ENCODE results near the gene CCL2. TPM values are rescaled to one million over a fixed set of nuclear protein-coding genes. Genes with fewer than 3 reads are reported as not detected.

CCL2 gene
- total RNA-seq: 15.9 and 53.9 TPM in 2 replicates

GRCh38 chr17:34254651-34255380, at the start of gene CCL2:
Gene CCL2 (plus strand): TSS chr17:34255285. CDS start chr17:34255350, 65 bp downstream.

GRCh38 chr17:34269969-34270368, 14.9 kb downstream of the CCL2 start, which contains the start of gene CCL7:
Gene CCL7 (plus strand): TSS chr17:34270221. CDS start chr17:34270291, 70 bp downstream.

GRCh38 chr17:34285286-34285792, 30.3 kb downstream of the CCL2 start, which contains the start of gene CCL11:
Gene CCL11 (plus strand): TSS chr17:34285742. CDS start chr17:34285809, 67 bp downstream.

Other genes starting within 250 kb of the CCL2 start
- gene CCL7, start 14.9 kb downstream of the CCL2 start, total RNA-seq: 0.09 TPM in 1 of 2 replicates, not detected in the other
- gene CCL11, start 30.5 kb downstream of the CCL2 start, total RNA-seq: not detected in 2 replicates
- not detected in 2 replicates for gene CCL8, start 64.2 kb downstream of the CCL2 start, total RNA-seq
- gene CCL13, start 101.2 kb downstream of the CCL2 start, total RNA-seq: not detected in 2 replicates
- gene CCL1, start 107.9 kb downstream of the CCL2 start, total RNA-seq: not detected in 2 replicates